Astrocyte of the spinal cord (primary cell): ENCODE measurements around the gene PRPH2.
A peak's percentile ranks its signal among the peaks of the same experiment; 100 is the strongest.
"Not testable (repeated sequence)": the region's sequence is repeated elsewhere in the genome, so short reads cannot be mapped to it uniquely, and the experiment has no call there.

Experiments used
- DNase-seq: peaks from one replicate; pipeline ENCODE4 v3.0.0; 2011; ENCODE audit warnings: low read depth, low spot score
- H3K4me3 ChIP-seq: 2 replicates; pipeline ENCODE4 v1.5.1; 2011; ENCODE audit warnings: low read depth, mild to moderate bottlenecking, low read length, moderate library complexity
- CTCF ChIP-seq: IDR thresholded peaks from 2 replicates; pipeline ENCODE4 v1.5.1; 2012; ENCODE audit warnings: low read depth, mild to moderate bottlenecking, low read length, inconsistent platforms
- in situ Hi-C: cut with HindIII; loops from 2 replicates; pipeline ENCODE4 v1.10.0; 2017; ENCODE audit warnings: low sequenced_read_pairs

The PRPH2 gene

GRCh38 chr6:42742116-42742894, 19.9 kb upstream of the PRPH2 start:
- in situ Hi-C loops: no loop called here
- H3K4me3 ChIP-seq: no peak overlapping the region
- peak; percentile 34 for DNase-seq
- no peak for TF ChIP-seq CTCF

- no peak overlapping the region for H3K4me3 ChIP-seq
- DNase-seq: no peak
- in situ Hi-C loops: no loop called here
- TF ChIP-seq CTCF: no peak
These were observed 18.3 kb upstream of the PRPH2 start for GRCh38 chr6:42740725-42741124.

GRCh38 chr6:42735976-42736375, 13.6 kb upstream of the PRPH2 start:
- no peak overlapping the region for H3K4me3 ChIP-seq
- TF ChIP-seq CTCF: no peak
- DNase-seq: no peak
- in situ Hi-C loops: no loop called here

GRCh38 chr6:42733867-42734481, 11.6 kb upstream of the PRPH2 start:
- in situ Hi-C loops, DNase-seq, H3K4me3 ChIP-seq: not testable (repeated sequence)

GRCh38 chr6:42729731-42730130, 7.3 kb upstream of the PRPH2 start:
- no peak overlapping the region for H3K4me3 ChIP-seq
- in situ Hi-C loops: no loop called here
- no peak for TF ChIP-seq CTCF
- DNase-seq: no peak

- in situ Hi-C loops: no loop called here
- DNase-seq: no peak
- no peak for TF ChIP-seq CTCF
- no peak overlapping the region for H3K4me3 ChIP-seq
These were observed 5.2 kb upstream of the PRPH2 start for GRCh38 chr6:42727627-42728026.

- DNase-seq: no peak
- in situ Hi-C loops: no loop called here
- H3K4me3 ChIP-seq: peak overlapping the region; percentile 24
- no peak for TF ChIP-seq CTCF
These were observed 4.8 kb upstream of the PRPH2 start for GRCh38 chr6:42727087-42727611.
